ENCODE data around the gene PLEKHG4B. TPM values are rescaled to one million over a fixed set of nuclear protein-coding genes. Genes with fewer than 3 reads are reported as not detected.

Gene PLEKHG4B
- total and polyA plus RNA-seq, 2 of the 4 experiments (the other 2 are of a cell fraction) = 1.1 TPM

- TF ChIP-seq FOS (IDR thresholded peaks at IDR 0.05; ENCODE audit: low read depth, low read length) (no peak), SMC3 (IDR thresholded peaks at IDR 0.05; ENCODE audit: low read depth, low read length) (no peak), ELK1 (IDR thresholded peaks at IDR 0.05; ENCODE audit: borderline replicate concordance, low read depth, low read length) (no peak)
- Histone ChIP-seq H4K91ac (ENCODE audit: insufficient read depth, low read depth, low read length) (no peak overlapping the region), H3K9me3 (ENCODE audit: control insufficient read depth, insufficient read depth, low read length) (no peaks in the 10 kb centered on the region), H3K4me2 (ENCODE audit: low read depth, low read length) (no peak overlapping the region), H3K4me3 (ENCODE audit: insufficient read depth, low read depth, low read length) (no peak overlapping the region), H2BK20ac (ENCODE audit: low read depth, low read length) (no peak overlapping the region), H2BK15ac (ENCODE audit: low read depth, low read length) (no peak overlapping the region), H3K9ac (ENCODE audit: low read depth, low read length) (no peak overlapping the region), H2AK5ac (ENCODE audit: low read depth, low read length) (no peak overlapping the region), H2AK9ac (replicated peaks; ENCODE audit: low read depth, low read length, poor library complexity) (no peak overlapping the region), H3K14ac (replicated peaks; ENCODE audit: low read depth, low read length) (no peak overlapping the region), H3K4me1 (ENCODE audit: control insufficient read depth, insufficient read depth, low read length) (no peaks in the 10 kb centered on the region), H4K20me1 (ENCODE audit: insufficient read depth, low read length) (no peaks in the 10 kb centered on the region), H2BK120ac (ENCODE audit: low read depth, low read length) (no peak overlapping the region), H3K4ac (ENCODE audit: low read depth, low read length) (no peak overlapping the region), H3K18ac (ENCODE audit: low read depth, low read length) (no peak overlapping the region), H3K79me1 (ENCODE audit: low read depth in 1 of 2, low read length in 2 of 2) (no peaks in the 10 kb centered on the region), H2AFZ (replicated peaks; ENCODE audit: low read length, poor library complexity) (no peak overlapping the region), H4K5ac (ENCODE audit: low read depth, low read length) (no peak overlapping the region), H3K23ac (ENCODE audit: low read depth, low read length) (no peak overlapping the region), H3K36me3 (ENCODE audit: control insufficient read depth, insufficient read depth, low read length) (no peaks in the 10 kb centered on the region), H3K27ac (ENCODE audit: insufficient read depth, low read length) (no peak overlapping the region), H4K8ac (ENCODE audit: low read depth in 2 of 2, low read length in 2 of 2) (no peak overlapping the region), H3K56ac (ENCODE audit: extremely low read depth, insufficient read depth, low read length) (no peak overlapping the region), H3K9me1 (ENCODE audit: insufficient read depth, low read length) (peaks cover 5% of the 10 kb centered on the region), H2BK5ac (ENCODE audit: low read depth, low read length, poor library complexity, severe bottlenecking) (no peak overlapping the region), H3K27me3 (ENCODE audit: control insufficient read depth, insufficient read depth, low read length) (peaks cover 25% of the 10 kb centered on the region)
- ChIA-PET POLR2A (ENCODE audit: unreplicated experiment) (no interaction called here), CTCF (no interaction called here)
- intact Hi-C loops (cut with micrococcal nuclease) = no loop called here
- DNase-seq = no peak
- in situ Hi-C loops (cut with MboI; ENCODE audit: low sequenced_read_pairs) = no loop called here
- ATAC-seq (ENCODE audit: low read depth) = no peak
- dilution Hi-C loops (cut with HindIII; ENCODE audit: low sequenced_read_pairs, unreplicated experiment) = no loop called here
- no TSS peak for BruUV-seq (replicated peaks)
- WGBS, 2 experiments (ENCODE audit: extremely low coverage in 2 of 2, insufficient read length in 1 of 2) = 100% methylated on average over 2 of the region's 12 CpGs; no CpG with 5 or more reads in 1 of the 2 experiments
Observed at GRCh38 chr5:138936-139335, 47.0 kb downstream of the PLEKHG4B start.

Measured in IMR-90 (cell line).